ENCODE measurements around the gene GPSM1. TPM values are rescaled to one million over a fixed set of nuclear protein-coding genes. Genes with fewer than 3 reads are reported as not detected.

Gene GPSM1
- total RNA-seq (12.3 TPM), polyA plus RNA-seq (1 to 10 TPM in 3 of 4 donors, under 1 TPM in 1; 0.59 to 1.9 (median 1.2) TPM)

GRCh38 chr9:136327304-136327974 is at the start of gene GPSM1:
GPSM1 (plus strand) TSS chr9:136327539; CDS start chr9:136327696, 157 bp downstream.
- Histone ChIP-seq H3K27ac (ENCODE audit: insufficient read depth, low read length, poor library complexity, severe bottlenecking) (no peak within 1 kb of the TSS), H3K4me1 (ENCODE audit: control insufficient read depth, insufficient read depth, low read length, poor library complexity, severe bottlenecking) (peaks cover 14% of the 10 kb centered on the region), H3K4me3 (ENCODE audit: low read depth, low read length) (no peak within 1 kb of the TSS), H3K27me3 (ENCODE audit: control insufficient read depth, insufficient read depth, low read length) (no peaks in the 10 kb centered on the region), H3K36me3 (ENCODE audit: control insufficient read depth, insufficient read depth, low read length) (no peaks in the 10 kb centered on the region), H3K9me3 (ENCODE audit: control insufficient read depth in 2 of 2, low read length in 2 of 2) (no peaks in the 10 kb centered on the region)
- H3K9me3 Mint-ChIP-seq = no peaks in the 10 kb centered on the region
- peak in 2 of 3 donors; percentile 17 to 40 for DNase-seq
- no peaks in the 10 kb centered on the region for H3K36me3 Mint-ChIP-seq
- H3K27me3 Mint-ChIP-seq = no peaks in the 10 kb centered on the region
- peaks cover 0 to 5% (median 2%) of the 10 kb centered on the region in 4 donors for H3K4me1 Mint-ChIP-seq
- H3K4me3 Mint-ChIP-seq = peak within 1 kb of the TSS in 2 of 4 donors; percentile 68 to 74
- H3K27ac Mint-ChIP-seq = peak within 1 kb of the TSS in 1 of 3 donors; percentile 32
- ATAC-seq (ENCODE audit: low read depth in 2 of 2) = peak in 1 of 2 donors; percentile 39

GRCh38 chr9:136277746-136278145 is 49.6 kb upstream of the GPSM1 start:
- Histone ChIP-seq H3K4me1 (ENCODE audit: control insufficient read depth, insufficient read depth, low read length, poor library complexity, severe bottlenecking) (no peaks in the 10 kb centered on the region), H3K27ac (ENCODE audit: insufficient read depth, low read length, poor library complexity, severe bottlenecking) (no peak overlapping the region), H3K9me3 (ENCODE audit: control insufficient read depth in 2 of 2, low read length in 2 of 2) (no peaks in the 10 kb centered on the region), H3K4me3 (ENCODE audit: low read depth, low read length) (no peak overlapping the region), H3K27me3 (ENCODE audit: control insufficient read depth, insufficient read depth, low read length) (no peaks in the 10 kb centered on the region), H3K36me3 (ENCODE audit: control insufficient read depth, insufficient read depth, low read length) (no peaks in the 10 kb centered on the region)
- no peaks in the 10 kb centered on the region for H3K4me1 Mint-ChIP-seq
- H3K4me3 Mint-ChIP-seq = no peak overlapping the region
- no peaks in the 10 kb centered on the region for H3K9me3 Mint-ChIP-seq
- peaks cover 7% of the 10 kb centered on the region for H3K27me3 Mint-ChIP-seq
- H3K27ac Mint-ChIP-seq = no peak overlapping the region
- H3K36me3 Mint-ChIP-seq = no peaks in the 10 kb centered on the region
- no peak for ATAC-seq (ENCODE audit: low read depth in 2 of 2)
- no peak for DNase-seq

- no peaks in the 10 kb centered on the region for H3K36me3 Mint-ChIP-seq
Observed at GRCh38 chr9:136278221-136278620, 49.1 kb upstream of the GPSM1 start.

GRCh38 chr9:136278894-136279293 is 48.4 kb upstream of the GPSM1 start:
- ATAC-seq (ENCODE audit: low read depth in 2 of 2) (no peak), DNase-seq (no peak)
- H3K4me3 Mint-ChIP-seq = no peak overlapping the region
- H3K4me1 Mint-ChIP-seq = peaks cover 0 to 6% (median 3%) of the 10 kb centered on the region in 4 donors
- H3K36me3 Mint-ChIP-seq = no peaks in the 10 kb centered on the region
- no peak overlapping the region for H3K27ac Mint-ChIP-seq
- H3K4me1 ChIP-seq (ENCODE audit: control insufficient read depth, insufficient read depth, low read length, poor library complexity, severe bottlenecking) = no peaks in the 10 kb centered on the region
- peaks cover 4% of the 10 kb centered on the region for H3K27me3 Mint-ChIP-seq
- H3K27ac ChIP-seq (ENCODE audit: insufficient read depth, low read length, poor library complexity, severe bottlenecking) = no peak overlapping the region
- H3K27me3 ChIP-seq (ENCODE audit: control insufficient read depth, insufficient read depth, low read length) = no peaks in the 10 kb centered on the region
- no peaks in the 10 kb centered on the region for H3K9me3 Mint-ChIP-seq
- H3K36me3 ChIP-seq (ENCODE audit: control insufficient read depth, insufficient read depth, low read length) = no peaks in the 10 kb centered on the region
- H3K4me3 ChIP-seq (ENCODE audit: low read depth, low read length) = no peak overlapping the region
- no peaks in the 10 kb centered on the region for H3K9me3 ChIP-seq (ENCODE audit: control insufficient read depth in 2 of 2, low read length in 2 of 2)

More at GRCh38 chr9:136278221-136278620, 49.1 kb upstream of the GPSM1 start:
- ATAC-seq (ENCODE audit: low read depth in 2 of 2) = no peak
- Mint-ChIP-seq H3K4me1 (no peaks in the 10 kb centered on the region), H3K4me3 (no peak overlapping the region), H3K27ac (no peak overlapping the region), H3K9me3 (no peaks in the 10 kb centered on the region), H3K27me3 (peaks cover 2% of the 10 kb centered on the region)
- no peak for DNase-seq
- Histone ChIP-seq H3K27me3 (ENCODE audit: control insufficient read depth, insufficient read depth, low read length) (no peaks in the 10 kb centered on the region), H3K9me3 (ENCODE audit: control insufficient read depth in 2 of 2, low read length in 2 of 2) (no peaks in the 10 kb centered on the region), H3K4me1 (ENCODE audit: control insufficient read depth, insufficient read depth, low read length, poor library complexity, severe bottlenecking) (no peaks in the 10 kb centered on the region), H3K4me3 (ENCODE audit: low read depth, low read length) (no peak overlapping the region), H3K36me3 (ENCODE audit: control insufficient read depth, insufficient read depth, low read length) (no peaks in the 10 kb centered on the region), H3K27ac (ENCODE audit: insufficient read depth, low read length, poor library complexity, severe bottlenecking) (no peak overlapping the region)

- Histone ChIP-seq H3K4me1 (ENCODE audit: control insufficient read depth, insufficient read depth, low read length, poor library complexity, severe bottlenecking) (no peaks in the 10 kb centered on the region), H3K4me3 (ENCODE audit: low read depth, low read length) (no peak overlapping the region), H3K9me3 (ENCODE audit: control insufficient read depth in 2 of 2, low read length in 2 of 2) (no peaks in the 10 kb centered on the region), H3K27ac (ENCODE audit: insufficient read depth, low read length, poor library complexity, severe bottlenecking) (no peak overlapping the region), H3K36me3 (ENCODE audit: control insufficient read depth, insufficient read depth, low read length) (no peaks in the 10 kb centered on the region), H3K27me3 (ENCODE audit: control insufficient read depth, insufficient read depth, low read length) (no peaks in the 10 kb centered on the region)
- Mint-ChIP-seq H3K4me3 (no peak overlapping the region), H3K4me1 (peaks cover 0 to 6% (median 3%) of the 10 kb centered on the region in 4 donors), H3K9me3 (no peaks in the 10 kb centered on the region), H3K36me3 (no peaks in the 10 kb centered on the region), H3K27me3 (peaks cover 4% of the 10 kb centered on the region), H3K27ac (peak overlapping the region in 1 of 3 donors; percentile 48)
- ATAC-seq (ENCODE audit: low read depth in 2 of 2) (no peak), DNase-seq (no peak)
Observed at GRCh38 chr9:136279471-136279870, 47.9 kb upstream of the GPSM1 start.

GRCh38 chr9:136280535-136281315 is 46.6 kb upstream of the GPSM1 start:
- Mint-ChIP-seq H3K27ac (no peak overlapping the region), H3K27me3 (peaks cover 4% of the 10 kb centered on the region), H3K4me3 (no peak overlapping the region), H3K36me3 (no peaks in the 10 kb centered on the region), H3K4me1 (peaks cover 0 to 6% (median 3%) of the 10 kb centered on the region in 4 donors), H3K9me3 (no peaks in the 10 kb centered on the region)
- no peaks in the 10 kb centered on the region for H3K36me3 ChIP-seq (ENCODE audit: control insufficient read depth, insufficient read depth, low read length)
- no peaks in the 10 kb centered on the region for H3K9me3 ChIP-seq (ENCODE audit: control insufficient read depth in 2 of 2, low read length in 2 of 2)
- no peak overlapping the region for H3K27ac ChIP-seq (ENCODE audit: insufficient read depth, low read length, poor library complexity, severe bottlenecking)
- no peak for ATAC-seq (ENCODE audit: low read depth in 2 of 2)
- H3K4me1 ChIP-seq (ENCODE audit: control insufficient read depth, insufficient read depth, low read length, poor library complexity, severe bottlenecking) = no peaks in the 10 kb centered on the region
- no peaks in the 10 kb centered on the region for H3K27me3 ChIP-seq (ENCODE audit: control insufficient read depth, insufficient read depth, low read length)
- DNase-seq = no peak
- H3K4me3 ChIP-seq (ENCODE audit: low read depth, low read length) = no peak overlapping the region

GRCh38 chr9:136281421-136282271 is 45.7 kb upstream of the GPSM1 start:
- no peak for ATAC-seq (ENCODE audit: low read depth in 2 of 2)
- H3K9me3 ChIP-seq (ENCODE audit: control insufficient read depth in 2 of 2, low read length in 2 of 2) = no peaks in the 10 kb centered on the region
- H3K4me3 ChIP-seq (ENCODE audit: low read depth, low read length) = no peak overlapping the region
- H3K27me3 ChIP-seq (ENCODE audit: control insufficient read depth, insufficient read depth, low read length) = no peaks in the 10 kb centered on the region
- H3K4me1 Mint-ChIP-seq = peaks cover 0 to 6% (median 3%) of the 10 kb centered on the region in 4 donors
- no peaks in the 10 kb centered on the region for H3K36me3 ChIP-seq (ENCODE audit: control insufficient read depth, insufficient read depth, low read length)
- H3K9me3 Mint-ChIP-seq = no peaks in the 10 kb centered on the region
- no peak overlapping the region for H3K27ac ChIP-seq (ENCODE audit: insufficient read depth, low read length, poor library complexity, severe bottlenecking)
- H3K4me1 ChIP-seq (ENCODE audit: control insufficient read depth, insufficient read depth, low read length, poor library complexity, severe bottlenecking) = no peaks in the 10 kb centered on the region
- H3K36me3 Mint-ChIP-seq = no peaks in the 10 kb centered on the region
- H3K4me3 Mint-ChIP-seq = no peak overlapping the region
- no peak for DNase-seq
- peaks cover 4% of the 10 kb centered on the region for H3K27me3 Mint-ChIP-seq
- no peak overlapping the region for H3K27ac Mint-ChIP-seq
